Measurements from ENCODE around the gene PNPT1.

DNA sequence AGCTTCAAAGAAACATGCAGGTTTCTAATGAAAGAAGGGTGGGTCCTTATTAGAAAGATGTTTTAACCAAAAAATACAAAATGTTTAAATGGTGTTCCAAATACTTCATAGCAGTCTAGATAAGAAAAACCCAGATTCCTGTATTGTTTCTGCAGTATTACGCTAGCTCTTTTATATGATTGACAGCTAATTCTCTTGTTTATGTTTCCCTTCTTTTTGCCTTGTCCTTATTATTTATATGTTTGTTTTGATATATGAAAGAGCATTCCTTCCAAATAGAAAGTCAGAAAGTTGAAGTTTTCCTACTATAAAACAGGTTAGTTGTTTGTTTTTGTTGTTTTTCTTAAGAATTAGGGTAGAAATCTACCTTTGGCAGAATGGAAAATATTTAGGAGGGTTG lies 41.1 kb upstream of the PNPT1 start:
- TF ChIP-seq, protein P1, sequence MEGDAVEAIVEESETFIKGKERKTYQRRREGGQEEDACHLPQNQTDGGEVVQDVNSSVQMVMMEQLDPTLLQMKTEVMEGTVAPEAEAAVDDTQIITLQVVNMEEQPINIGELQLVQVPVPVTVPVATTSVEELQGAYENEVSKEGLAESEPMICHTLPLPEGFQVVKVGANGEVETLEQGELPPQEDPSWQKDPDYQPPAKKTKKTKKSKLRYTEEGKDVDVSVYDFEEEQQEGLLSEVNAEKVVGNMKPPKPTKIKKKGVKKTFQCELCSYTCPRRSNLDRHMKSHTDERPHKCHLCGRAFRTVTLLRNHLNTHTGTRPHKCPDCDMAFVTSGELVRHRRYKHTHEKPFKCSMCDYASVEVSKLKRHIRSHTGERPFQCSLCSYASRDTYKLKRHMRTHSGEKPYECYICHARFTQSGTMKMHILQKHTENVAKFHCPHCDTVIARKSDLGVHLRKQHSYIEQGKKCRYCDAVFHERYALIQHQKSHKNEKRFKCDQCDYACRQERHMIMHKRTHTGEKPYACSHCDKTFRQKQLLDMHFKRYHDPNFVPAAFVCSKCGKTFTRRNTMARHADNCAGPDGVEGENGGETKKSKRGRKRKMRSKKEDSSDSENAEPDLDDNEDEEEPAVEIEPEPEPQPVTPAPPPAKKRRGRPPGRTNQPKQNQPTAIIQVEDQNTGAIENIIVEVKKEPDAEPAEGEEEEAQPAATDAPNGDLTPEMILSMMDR (IDR thresholded peaks at IDR 0.05), result no peak
- no peak for TF ChIP-seq POLR2A (IDR thresholded peaks at IDR 0.05)
